GM18499 (cell line): Measurements from ENCODE around the gene NEUROD6.

Experiments used
- ATAC-seq: cut with Tn5 transposase; IDR thresholded peaks from one replicate; pipeline ENCODE4 v1.9.1; 2021; ENCODE audit warnings: moderate number of reproducible peaks; ENCODE audit not compliant: insufficient read depth, unreplicated experiment

The NEUROD6 gene

GRCh38 chr7:31335161-31335856, 5.2 kb downstream of the NEUROD6 start:
- ATAC-seq = no peak

- ATAC-seq = no peak
These were observed 7.2 kb downstream of the NEUROD6 start for GRCh38 chr7:31333291-31333690.

- ATAC-seq = no peak
These were observed 13.5 kb downstream of the NEUROD6 start for GRCh38 chr7:31327071-31327470.

- no peak for ATAC-seq
These were observed 14.1 kb downstream of the NEUROD6 start for GRCh38 chr7:31326416-31326815.

GRCh38 chr7:31323101-31323500, 17.4 kb downstream of the NEUROD6 start:
- ATAC-seq = no peak

- no peak for ATAC-seq
These were observed 19.9 kb downstream of the NEUROD6 start for GRCh38 chr7:31320675-31321074.

- no peak for ATAC-seq
These were observed 22.2 kb downstream of the NEUROD6 start for GRCh38 chr7:31318313-31318712.

- no peak for ATAC-seq
These were observed 23.6 kb downstream of the NEUROD6 start for GRCh38 chr7:31316876-31317275.

GRCh38 chr7:31315758-31316157, 24.8 kb downstream of the NEUROD6 start:
- ATAC-seq = no peak

- no peak for ATAC-seq
These were observed 25.7 kb downstream of the NEUROD6 start for GRCh38 chr7:31314781-31315180.

- no peak for ATAC-seq
These were observed 27.6 kb downstream of the NEUROD6 start for GRCh38 chr7:31312889-31313288.

GRCh38 chr7:31311552-31311951, 29.0 kb downstream of the NEUROD6 start:
- ATAC-seq = no peak

GRCh38 chr7:31310321-31310935, 30.1 kb downstream of the NEUROD6 start:
- ATAC-seq = no peak

GRCh38 chr7:31309407-31309806, 31.1 kb downstream of the NEUROD6 start:
- no peak for ATAC-seq

- no peak for ATAC-seq
These were observed 31.9 kb downstream of the NEUROD6 start for GRCh38 chr7:31308652-31309051.

- no peak for ATAC-seq
These were observed 32.6 kb downstream of the NEUROD6 start for GRCh38 chr7:31307972-31308371.

GRCh38 chr7:31305260-31305659, 35.3 kb downstream of the NEUROD6 start:
- no peak for ATAC-seq

GRCh38 chr7:31304446-31304845, 36.1 kb downstream of the NEUROD6 start:
- ATAC-seq = no peak

- no peak for ATAC-seq
These were observed 38.2 kb downstream of the NEUROD6 start for GRCh38 chr7:31302356-31302755.

- ATAC-seq = no peak
These were observed 41.2 kb downstream of the NEUROD6 start for GRCh38 chr7:31299336-31299735.

GRCh38 chr7:31290601-31291000, 49.9 kb downstream of the NEUROD6 start:
- ATAC-seq = no peak
